NB4 (cell line): ENCODE data around the gene FOXP1.

Source experiments
- DNase-seq: peaks from one replicate; pipeline ENCODE4 v3.0.0; 2010; ENCODE audit warnings: low read depth
- H3K4me3 ChIP-seq: one replicate; pipeline ENCODE4 v1.5.1; 2011; ENCODE audit warnings: mild to moderate bottlenecking, low read depth, low read length, moderate library complexity
- MYC ChIP-seq: IDR thresholded peaks from 2 replicates; pipeline ENCODE4 v1.6.1; 2011; ENCODE audit warnings: low read depth, low read length
- POLR2A ChIP-seq: IDR thresholded peaks from 2 replicates; pipeline ENCODE4 v1.6.1; 2011; ENCODE audit warnings: mild to moderate bottlenecking; ENCODE audit not compliant: insufficient read length; ENCODE audit errors: extremely low read depth
- TF ChIP-seq, protein P1 (sequence below): IDR thresholded peaks from 2 replicates; pipeline ENCODE4 v1.6.1; 2011; ENCODE audit warnings: low read depth, low read length
- TF ChIP-seq, protein P2 (sequence below): IDR thresholded peaks from one replicate; pipeline ENCODE4 v1.5.1; 2012; ENCODE audit warnings: low read depth, low read length

Gene FOXP1

DNA sequence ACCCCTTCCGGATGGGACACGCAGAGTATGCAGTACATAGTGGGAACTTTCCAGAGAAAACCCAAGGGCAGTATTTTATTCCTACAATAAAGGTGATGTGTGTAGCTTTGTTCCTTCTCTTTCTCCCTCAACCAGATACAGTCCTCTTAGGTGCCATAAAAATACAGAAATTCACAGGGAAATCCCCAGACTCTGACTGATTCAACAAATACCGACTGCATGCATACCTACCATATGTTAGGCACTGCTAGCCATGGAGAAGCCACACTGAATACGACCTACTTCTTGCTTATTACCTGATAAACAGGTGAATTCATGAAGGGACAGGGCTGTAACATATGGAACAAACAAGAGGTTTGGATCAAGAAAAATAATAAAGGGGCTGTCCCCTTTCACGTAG lies 228.5 kb downstream of the FOXP1 start:
- DNase-seq = no peak
- TF ChIP-seq, protein P1, sequence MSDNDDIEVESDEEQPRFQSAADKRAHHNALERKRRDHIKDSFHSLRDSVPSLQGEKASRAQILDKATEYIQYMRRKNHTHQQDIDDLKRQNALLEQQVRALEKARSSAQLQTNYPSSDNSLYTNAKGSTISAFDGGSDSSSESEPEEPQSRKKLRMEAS = no peak
- TF ChIP-seq POLR2A = no peak
- TF ChIP-seq, protein P2, sequence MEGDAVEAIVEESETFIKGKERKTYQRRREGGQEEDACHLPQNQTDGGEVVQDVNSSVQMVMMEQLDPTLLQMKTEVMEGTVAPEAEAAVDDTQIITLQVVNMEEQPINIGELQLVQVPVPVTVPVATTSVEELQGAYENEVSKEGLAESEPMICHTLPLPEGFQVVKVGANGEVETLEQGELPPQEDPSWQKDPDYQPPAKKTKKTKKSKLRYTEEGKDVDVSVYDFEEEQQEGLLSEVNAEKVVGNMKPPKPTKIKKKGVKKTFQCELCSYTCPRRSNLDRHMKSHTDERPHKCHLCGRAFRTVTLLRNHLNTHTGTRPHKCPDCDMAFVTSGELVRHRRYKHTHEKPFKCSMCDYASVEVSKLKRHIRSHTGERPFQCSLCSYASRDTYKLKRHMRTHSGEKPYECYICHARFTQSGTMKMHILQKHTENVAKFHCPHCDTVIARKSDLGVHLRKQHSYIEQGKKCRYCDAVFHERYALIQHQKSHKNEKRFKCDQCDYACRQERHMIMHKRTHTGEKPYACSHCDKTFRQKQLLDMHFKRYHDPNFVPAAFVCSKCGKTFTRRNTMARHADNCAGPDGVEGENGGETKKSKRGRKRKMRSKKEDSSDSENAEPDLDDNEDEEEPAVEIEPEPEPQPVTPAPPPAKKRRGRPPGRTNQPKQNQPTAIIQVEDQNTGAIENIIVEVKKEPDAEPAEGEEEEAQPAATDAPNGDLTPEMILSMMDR = no peak
- no peak for TF ChIP-seq MYC

DNA sequence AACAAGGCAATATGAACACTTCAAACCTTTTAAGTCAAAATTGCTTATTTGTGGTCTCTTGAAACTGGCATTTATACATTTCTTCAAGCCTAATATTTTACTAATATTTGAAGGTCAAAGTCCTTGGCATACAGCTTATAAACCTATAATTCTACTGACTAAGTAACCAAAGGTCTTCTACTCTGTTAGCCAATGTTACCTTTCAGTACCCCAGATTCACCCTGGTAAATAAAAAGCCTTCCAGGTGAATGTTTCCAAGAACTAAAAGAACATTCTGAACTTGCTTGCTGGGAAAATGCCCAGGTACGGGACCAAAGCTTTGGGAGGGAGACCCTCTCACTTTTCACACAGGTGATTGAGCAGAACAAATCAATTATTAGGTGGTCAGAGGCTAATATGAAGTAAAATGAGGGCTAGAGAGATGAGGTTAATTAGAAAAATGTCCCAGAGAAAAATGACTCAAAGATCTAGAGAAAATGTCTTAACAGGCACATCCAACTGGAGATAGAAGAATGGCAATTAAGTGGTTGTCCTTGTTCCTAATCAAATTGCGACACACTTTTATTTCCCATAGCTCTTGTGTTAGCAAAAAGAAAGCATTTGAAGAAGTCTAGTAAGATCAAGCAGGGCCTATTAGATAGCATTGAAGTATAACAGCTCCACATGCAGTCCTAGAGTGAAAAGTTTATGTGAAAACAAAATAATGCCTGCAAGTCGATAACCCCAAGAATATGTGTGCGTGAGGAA lies 232.0 kb downstream of the FOXP1 start:
- TF ChIP-seq MYC (no peak), POLR2A (no peak)
- TF ChIP-seq, protein P2 = no peak
- TF ChIP-seq, protein P1 = no peak
- DNase-seq = no peak
- H3K4me3 ChIP-seq = no peak overlapping the region

More for the DNA sequence above, 228.5 kb downstream of the FOXP1 start:
- no peak overlapping the region for H3K4me3 ChIP-seq

DNA sequence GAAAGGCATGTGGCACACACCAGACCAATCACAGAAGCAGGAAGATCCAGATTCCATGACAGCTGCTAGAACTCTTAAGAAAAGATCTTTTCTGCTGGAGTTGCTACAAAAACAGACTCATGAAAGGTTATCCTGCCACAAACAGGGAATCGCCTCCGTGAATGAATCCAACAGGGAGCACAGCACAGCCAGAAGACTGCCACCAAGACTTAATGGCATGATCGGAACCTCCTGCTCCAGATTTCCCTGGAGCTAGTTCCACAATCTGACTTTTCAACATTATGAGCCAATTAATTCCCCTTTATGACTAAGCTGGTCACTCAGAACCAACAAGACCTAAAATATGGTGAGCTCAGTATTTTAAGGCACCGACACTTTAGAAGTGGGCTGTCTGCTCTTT lies 232.5 kb downstream of the FOXP1 start:
- no peak overlapping the region for H3K4me3 ChIP-seq
- no peak for TF ChIP-seq POLR2A
- no peak for TF ChIP-seq MYC
- TF ChIP-seq, protein P2 = no peak
- TF ChIP-seq, protein P1 = no peak
- no peak for DNase-seq

DNA sequence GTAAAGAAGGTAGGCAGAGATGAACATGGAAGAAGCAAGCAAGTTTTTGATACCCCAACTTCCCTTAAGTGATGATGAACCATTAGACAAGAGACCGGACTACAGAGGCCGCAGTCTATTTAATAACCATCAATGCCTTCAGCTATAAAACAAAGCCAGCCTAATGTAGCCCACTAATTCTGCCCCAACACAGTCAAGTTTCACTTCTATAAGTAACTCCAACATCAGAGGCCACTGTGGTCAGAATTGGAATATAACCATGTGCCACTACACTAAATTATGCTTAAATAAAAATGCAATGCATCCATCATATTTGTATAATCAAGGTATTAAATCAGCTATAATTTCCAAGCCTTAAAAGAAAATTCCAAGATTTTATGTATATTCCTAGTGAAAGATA lies 234.7 kb downstream of the FOXP1 start:
- TF ChIP-seq POLR2A = no peak
- no peak for TF ChIP-seq MYC
- TF ChIP-seq, protein P1 = no peak
- TF ChIP-seq, protein P2 = no peak
- H3K4me3 ChIP-seq = no peak overlapping the region
- no peak for DNase-seq

DNA sequence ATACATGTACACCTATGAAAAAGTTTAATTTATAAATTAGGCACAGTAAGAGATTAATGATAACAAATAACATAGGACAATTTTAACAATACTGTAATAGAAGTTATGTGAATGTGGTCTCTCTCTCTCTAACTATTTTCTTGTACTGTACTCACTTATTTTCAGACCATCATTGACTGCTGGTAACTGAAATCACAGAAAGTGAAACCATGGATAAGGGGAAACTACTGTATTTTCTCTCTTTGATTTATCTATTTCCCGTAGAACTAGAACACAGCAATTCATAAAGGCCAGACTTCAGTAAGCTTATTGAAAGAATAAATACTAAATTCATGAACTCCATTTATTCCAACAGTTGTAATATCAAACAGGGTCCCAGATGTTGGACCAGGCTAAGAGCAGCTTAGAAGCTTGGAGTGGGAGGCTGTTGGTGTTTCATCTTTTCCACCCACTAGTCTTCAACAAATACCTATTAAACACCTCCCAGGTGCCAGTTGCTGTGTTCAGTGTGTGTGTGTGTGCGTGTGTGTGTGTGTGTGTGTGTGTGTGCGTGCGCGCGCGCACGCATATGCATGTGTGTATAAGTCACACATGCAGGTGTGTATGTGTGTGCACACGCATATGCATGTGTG lies 235.4 kb downstream of the FOXP1 start:
- no peak overlapping the region for H3K4me3 ChIP-seq
- TF ChIP-seq POLR2A (no peak), MYC (no peak)
- TF ChIP-seq, protein P1 = no peak
- TF ChIP-seq, protein P2 = no peak
- DNase-seq = no peak
